Right cardiac atrium (tissue), 5 donors: ENCODE measurements around the gene CTNS. TPM values are rescaled to one million over a fixed set of nuclear protein-coding genes. Genes with fewer than 3 reads are reported as not detected.

Source experiments
- ATAC-seq, 2 donors: fragments of 200-7000 bp; cut with Tn5 transposase; one replicate each; pipeline versions ENCODE4 v1.8.0 to v1.9.1; 2020; ENCODE audit warnings: moderate library complexity in 2 of 2, mild to moderate bottlenecking in 1 of 2
- DNase-seq, 3 donors: peaks; one replicate each; pipeline ENCODE4 v3.0.0-alpha.2; 2020
- H3K27ac ChIP-seq: one replicate; pipeline ENCODE4 v1.5.1; 2013; ENCODE audit warnings: mild to moderate bottlenecking, low read length, control low read depth, moderate library complexity
- H3K27me3 ChIP-seq: one replicate; pipeline ENCODE4 v1.6.1; 2013; ENCODE audit not compliant: control insufficient read depth, insufficient read depth
- H3K4me1 ChIP-seq: one replicate; pipeline ENCODE4 v1.6.1; 2013; ENCODE audit warnings: low read length; ENCODE audit not compliant: control insufficient read depth, insufficient read depth
- H3K4me3 ChIP-seq: one replicate; pipeline ENCODE4 v1.5.1; 2013; ENCODE audit warnings: low read length, control low read depth
- H3K9me3 ChIP-seq: one replicate; pipeline ENCODE4 v1.6.1; 2013; ENCODE audit warnings: low read length; ENCODE audit not compliant: control insufficient read depth
- WGBS: extraction: QIAGEN DNeasy Blood & Tissue Kit; methylation state at CpG from one replicate; pipeline ENCODE4 v1.1.7; 2013; 5-methylcytosine and 5-hydroxymethylcytosine counted together
- intact Hi-C, 4 donors: fragments of 100-400 bp; cut with DNase I; formaldehyde crosslinking; loops; one replicate each; pipeline versions ENCODE4 v1.11.0 to v1.14.0; 2022 to 2023
- long read RNA-seq, 4 donors: library from polyadenylated mRNA; unstranded; transcript quantifications; one replicate each; pipeline ENCODE4 v2.0.0, GENCODE V29; 2020 to 2021
- polyA plus RNA-seq: library from polyadenylated mRNA; stranded (reverse); fragments of 200-250 nt; gene quantifications from one replicate; pipeline ENCODE4 v1.2.3, GENCODE V29; 2013
- total RNA-seq, 4 donors: library from RNA; stranded (reverse); fragmentation: NEBNext Ultra II Directional; extraction: Animal tissue kit (Norgen Biotek cat#: 25700); gene quantifications; one replicate each; pipeline ENCODE4 v1.2.1, GENCODE V29; 2021
- donor health status: healthy with polysubstance abuse.
- donor health status: DM: no; HTN: yes; CAD: no.
- donor health status: DM: no; HTN: no; CAD: no.
- donor health status: DM: no; HTN: yes; CAD: no; lungs with severe emphysema.
- donor health status: DM: yes; HTN: yes; CAD: no.

The CTNS gene
- total RNA-seq: 10 to 100 TPM in 1 of 4 donors, 1 to 10 TPM in 3; 7.7 to 10.5 (median 8.4) TPM
- 7.4 TPM for polyA plus RNA-seq
- long read RNA-seq, donor 1, partial matches to known transcripts: 5 of 16 reads
- long read RNA-seq, donor 1, other reads (novel, unspliced or antisense): 7 of 16 reads
- long read RNA-seq, donor 2, partial matches to known transcripts: 1 of 5 reads
- long read RNA-seq, donor 2, other reads (novel, unspliced or antisense): 3 of 5 reads
- long read RNA-seq, donor 3, transcript CTNS-201 (12 exons, 2,866 nt): major isoform, 14 of 37 reads
- long read RNA-seq, donor 3, partial matches to known transcripts: 4 of 37 reads
- long read RNA-seq, donor 3, other reads (novel, unspliced or antisense): 19 of 37 reads
- long read RNA-seq, donor 4, partial matches to known transcripts: 1 of 7 reads
- long read RNA-seq, donor 4, other reads (novel, unspliced or antisense): 5 of 7 reads

DNA sequence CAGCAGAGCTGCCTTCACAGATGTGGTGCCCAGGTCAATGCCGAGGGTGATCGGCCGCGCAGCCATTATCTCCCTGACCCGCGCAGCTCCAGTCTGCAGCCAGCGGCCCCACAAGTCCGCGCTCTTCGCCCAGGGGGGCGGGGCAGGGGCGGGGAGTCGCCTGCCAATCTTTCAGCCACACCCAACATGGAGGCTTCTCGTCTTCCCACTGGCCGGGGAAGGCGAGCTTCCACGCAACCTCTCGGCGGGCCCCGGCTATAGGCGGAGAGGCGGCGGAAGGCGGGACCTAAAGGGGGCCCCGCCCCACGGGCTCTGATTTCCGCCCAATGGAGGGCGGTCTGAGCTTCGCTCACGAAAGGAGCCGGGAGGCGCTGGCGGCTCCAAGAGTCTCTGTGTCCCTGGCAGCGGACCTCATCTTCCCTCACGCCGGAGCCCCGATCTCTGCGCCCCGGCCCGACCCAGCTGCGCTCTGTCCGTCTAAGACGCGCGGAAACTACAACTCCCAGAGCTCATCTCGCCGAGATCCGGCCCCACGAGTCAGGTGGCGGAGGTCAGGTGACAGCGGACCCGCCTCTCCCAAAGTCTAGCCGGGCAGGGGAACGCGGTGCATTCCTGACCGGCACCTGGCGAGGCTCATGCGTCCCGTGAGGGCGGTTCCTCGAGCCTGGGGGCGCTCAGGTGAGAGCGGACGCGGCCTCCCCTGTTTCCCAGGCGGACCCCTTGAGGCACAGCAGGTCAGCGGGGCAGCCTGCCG lies at the start of gene CTNS, which contains the start of gene SHPK:
Gene CTNS (plus strand): TSS at position 607 of the 754 bp plus-strand sequence. CDS start 3,447 bp downstream, outside the sequence.
Gene SHPK (minus strand): TSS at position 97 of the 754 bp plus-strand sequence. CDS start 31 bp downstream, at position 66.
- peaks cover 7% of the 10 kb centered on the region for H3K4me1 ChIP-seq
- under 1% methylated on average over 68 of the region's 68 CpGs for WGBS
- intact Hi-C loops: loop anchor here in 2 of 4 donors (10.0 kb wide), 1 partner anchor 102 kb away; no protein-coding TSS in a partner anchor

DNA sequence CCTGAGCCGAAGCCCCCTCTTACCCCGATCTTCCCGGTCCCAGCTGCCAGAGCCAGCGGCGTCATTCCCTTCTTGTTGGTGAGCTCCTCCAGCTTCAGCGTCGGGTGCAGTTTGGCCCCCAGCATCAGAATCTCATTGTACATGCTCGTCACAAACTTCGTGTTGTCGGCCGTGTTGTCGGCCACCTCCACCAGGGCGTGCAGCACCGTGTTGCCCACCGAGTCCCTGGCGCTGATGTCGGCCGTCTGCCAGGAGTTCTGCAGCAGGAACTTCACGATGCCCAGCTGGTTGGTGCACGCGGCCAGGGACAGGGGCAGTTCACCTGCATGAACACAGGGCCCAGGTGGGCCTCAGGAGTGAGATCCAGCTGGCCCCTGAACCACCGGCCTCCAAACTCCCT lies 46.8 kb upstream of the CTNS start:
- Histone ChIP-seq H3K4me1 (no peaks in the 10 kb centered on the region), H3K9me3 (no peaks in the 10 kb centered on the region), H3K4me3 (no peak overlapping the region), H3K27me3 (no peaks in the 10 kb centered on the region), H3K27ac (no peak overlapping the region)
- DNase-seq: peak in 1 of 3 donors; percentile 68
- ATAC-seq: no peak
- intact Hi-C loops: no loop called here
- WGBS: 96% methylated on average over 22 of the region's 22 CpGs

More for the DNA sequence above, at the start of gene CTNS, which contains the start of gene SHPK:
- peak; percentile 97 to 99 (median 99) for DNase-seq
- H3K4me3 ChIP-seq: peak within 1 kb of the TSS; percentile 79
- peak within 1 kb of the TSS; percentile 93 for H3K27ac ChIP-seq
- ATAC-seq: peak; percentile 97 to 99
- no peaks in the 10 kb centered on the region for H3K9me3 ChIP-seq
- H3K27me3 ChIP-seq: no peaks in the 10 kb centered on the region

DNA sequence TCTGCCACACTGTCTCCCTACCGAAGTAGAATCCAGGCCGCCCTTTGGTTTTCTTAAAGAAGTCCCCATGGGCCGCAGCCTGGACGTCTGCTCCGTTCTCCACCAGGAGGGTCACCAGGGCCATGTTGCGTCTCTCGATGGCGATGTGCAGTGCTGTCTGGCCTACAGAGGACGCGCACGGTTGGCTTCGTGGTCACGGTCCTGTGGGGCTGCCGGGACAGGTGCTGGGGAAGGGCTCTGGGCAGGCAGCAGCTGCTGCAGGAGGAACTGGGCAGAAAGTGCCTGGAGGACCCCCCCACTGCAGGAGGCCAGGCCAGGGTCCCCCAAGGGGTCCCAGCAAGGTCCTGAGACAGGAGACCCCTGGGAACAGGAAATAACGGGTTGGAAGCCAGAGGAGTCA lies 46.3 kb upstream of the CTNS start:
- Histone ChIP-seq H3K9me3 (no peaks in the 10 kb centered on the region), H3K27ac (no peak overlapping the region), H3K27me3 (no peaks in the 10 kb centered on the region), H3K4me3 (no peak overlapping the region), H3K4me1 (no peaks in the 10 kb centered on the region)
- ATAC-seq (no peak), DNase-seq (no peak)
- WGBS: 92% methylated on average over 15 of the region's 15 CpGs
- intact Hi-C loops: no loop called here

DNA sequence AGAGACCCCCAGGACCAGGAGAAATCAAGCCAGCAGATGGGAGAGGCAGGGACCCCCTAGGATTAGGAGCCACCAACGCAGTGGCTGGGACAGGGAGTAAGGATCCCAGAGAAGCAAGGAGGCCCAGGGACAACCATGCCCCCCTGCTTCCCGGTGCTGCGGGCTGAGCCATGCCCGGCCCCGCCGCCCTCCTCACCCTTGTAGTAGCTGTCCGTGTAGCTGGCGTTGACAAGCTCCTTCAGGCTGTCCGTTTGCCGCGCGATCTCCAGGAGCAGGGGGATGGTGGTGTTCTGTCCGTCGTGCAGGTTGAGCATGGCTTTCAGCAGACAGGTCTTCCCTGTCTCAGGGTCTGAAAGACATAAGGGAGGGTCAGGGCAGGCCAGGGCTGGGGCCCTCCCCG lies 45.8 kb upstream of the CTNS start:
- no peak for ATAC-seq
- H3K27me3 ChIP-seq: no peaks in the 10 kb centered on the region
- intact Hi-C loops: no loop called here

DNA sequence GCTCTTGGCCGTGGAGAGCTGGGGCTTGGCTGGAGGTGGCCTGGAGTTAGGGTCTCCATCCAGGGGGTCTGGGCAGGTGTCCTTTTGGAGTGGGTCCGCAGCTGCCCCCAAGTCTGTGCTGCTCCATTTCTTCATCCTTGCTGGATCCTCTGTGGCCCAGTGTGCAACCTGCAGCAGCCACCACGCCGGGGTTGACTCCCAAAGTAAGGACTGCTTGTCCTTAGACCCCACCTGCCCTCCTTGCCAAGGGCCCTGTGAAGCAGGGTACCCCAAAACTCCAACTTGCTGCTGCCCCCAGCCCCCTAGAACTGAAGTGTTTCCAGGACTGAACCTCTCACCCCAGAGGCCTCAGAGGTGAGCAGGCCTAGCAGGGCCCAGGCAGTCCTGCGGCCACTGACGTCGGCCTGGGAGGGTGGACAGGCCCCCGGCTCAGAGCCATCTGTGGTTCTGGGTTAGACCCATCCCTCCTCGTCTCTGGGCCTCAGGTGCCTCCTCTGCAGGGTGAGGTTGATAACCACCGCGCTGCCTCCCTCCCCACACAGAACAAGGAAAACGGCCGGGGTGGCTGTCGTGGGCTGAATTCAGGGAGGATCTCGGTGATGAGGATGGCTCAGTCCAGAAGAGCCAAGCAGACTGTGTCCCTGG lies 44.2 kb upstream of the CTNS start:
- WGBS: 96% methylated on average over 15 of the region's 15 CpGs
- Histone ChIP-seq H3K27ac (no peak overlapping the region), H3K4me1 (no peaks in the 10 kb centered on the region), H3K9me3 (no peaks in the 10 kb centered on the region), H3K4me3 (no peak overlapping the region), H3K27me3 (no peaks in the 10 kb centered on the region)
- no peak for ATAC-seq
- intact Hi-C loops: no loop called here
- no peak for DNase-seq

More for the DNA sequence above, 45.8 kb upstream of the CTNS start:
- Histone ChIP-seq H3K4me3 (no peak overlapping the region), H3K4me1 (no peaks in the 10 kb centered on the region), H3K27ac (no peak overlapping the region), H3K9me3 (no peaks in the 10 kb centered on the region)
- no peak for DNase-seq
- 70% methylated on average over 15 of the region's 15 CpGs for WGBS

DNA sequence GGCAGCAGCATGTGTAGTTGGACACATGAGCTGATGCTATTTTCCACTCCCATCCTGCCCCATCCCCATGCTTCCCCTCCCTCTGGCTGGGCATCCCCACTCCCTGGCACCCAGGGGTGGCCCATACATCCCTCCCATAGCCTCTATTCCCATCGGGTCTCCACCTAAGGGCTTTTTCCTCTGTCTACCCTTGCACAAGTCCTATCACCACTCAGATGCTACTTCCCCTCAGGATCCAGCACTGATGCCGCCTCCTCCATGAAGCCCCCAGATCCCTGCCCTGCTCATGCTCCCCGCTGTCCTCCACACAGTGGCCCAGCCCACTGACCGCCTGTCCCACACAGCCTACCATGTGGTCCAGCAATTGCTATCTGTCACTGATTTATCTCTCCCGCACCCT lies 43.2 kb upstream of the CTNS start:
- ATAC-seq (no peak), DNase-seq (no peak)
- 92% methylated on average over 5 of the region's 5 CpGs for WGBS
- Histone ChIP-seq H3K27ac (no peak overlapping the region), H3K4me3 (no peak overlapping the region), H3K4me1 (no peaks in the 10 kb centered on the region), H3K27me3 (no peaks in the 10 kb centered on the region), H3K9me3 (no peaks in the 10 kb centered on the region)
- intact Hi-C loops: no loop called here

DNA sequence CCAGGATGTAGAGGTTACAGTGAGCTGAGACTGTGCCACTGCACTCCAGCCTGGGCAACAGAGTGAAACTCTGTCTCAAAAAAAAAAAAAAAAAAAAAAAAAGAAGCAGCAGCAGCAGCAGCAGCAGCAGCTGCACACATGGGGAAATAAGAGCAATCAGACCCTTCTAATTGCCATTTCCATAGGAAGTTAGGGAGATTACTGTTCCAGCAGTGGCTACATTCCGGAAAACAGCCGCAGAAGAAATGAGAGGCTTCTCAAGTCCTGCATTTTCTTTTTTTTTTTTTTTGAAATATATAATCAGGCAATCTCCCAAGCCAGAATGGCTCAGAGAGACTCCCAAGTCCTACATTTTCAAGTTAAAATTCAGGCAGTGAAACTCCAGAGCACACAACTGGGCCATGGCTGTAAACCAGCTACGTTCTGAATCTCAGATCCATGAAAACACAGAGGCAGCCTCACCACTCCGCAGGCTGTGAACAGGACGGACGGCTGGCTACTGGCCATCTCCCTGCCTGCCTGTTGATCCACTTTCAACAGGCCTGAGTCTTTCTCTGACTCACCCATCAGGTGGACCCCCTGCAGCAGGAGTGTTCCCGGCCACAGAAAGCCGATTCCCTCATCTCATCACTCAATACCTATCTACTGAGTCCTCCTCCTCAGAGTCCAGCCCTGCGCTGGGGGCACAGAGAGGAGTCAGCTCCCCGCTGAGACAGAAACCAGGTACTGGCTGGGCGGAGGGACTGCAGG lies 42.3 kb upstream of the CTNS start:
- no peaks in the 10 kb centered on the region for H3K9me3 ChIP-seq
- ATAC-seq: peak; percentile 54 to 62
- 36% methylated on average over 11 of the region's 11 CpGs for WGBS
- no peak overlapping the region for H3K4me3 ChIP-seq
- intact Hi-C loops: no loop called here
- peak; percentile 49 to 80 (median 76) for DNase-seq
- H3K27ac ChIP-seq: no peak overlapping the region
- no peaks in the 10 kb centered on the region for H3K4me1 ChIP-seq
- no peaks in the 10 kb centered on the region for H3K27me3 ChIP-seq

DNA sequence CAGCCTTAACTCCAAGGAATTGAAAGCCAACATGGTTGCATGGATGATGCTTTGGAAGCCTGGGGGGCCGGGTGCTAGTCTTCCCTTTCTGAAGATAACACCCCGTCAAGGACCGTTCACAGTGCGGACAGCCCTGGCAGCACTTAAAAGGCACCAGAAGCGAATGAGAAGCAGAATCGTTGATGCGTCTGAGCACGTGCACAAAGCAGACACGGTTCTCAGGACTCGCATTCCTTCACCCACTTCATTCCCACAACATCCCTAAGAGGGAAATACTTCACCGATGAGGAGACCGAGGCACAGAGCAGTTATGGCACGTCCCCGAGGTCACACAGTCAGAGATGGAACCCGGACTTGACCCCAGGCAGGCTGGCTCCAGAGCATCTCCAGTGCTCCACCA lies 41.6 kb upstream of the CTNS start:
- no peak overlapping the region for H3K27ac ChIP-seq
- intact Hi-C loops: no loop called here

DNA sequence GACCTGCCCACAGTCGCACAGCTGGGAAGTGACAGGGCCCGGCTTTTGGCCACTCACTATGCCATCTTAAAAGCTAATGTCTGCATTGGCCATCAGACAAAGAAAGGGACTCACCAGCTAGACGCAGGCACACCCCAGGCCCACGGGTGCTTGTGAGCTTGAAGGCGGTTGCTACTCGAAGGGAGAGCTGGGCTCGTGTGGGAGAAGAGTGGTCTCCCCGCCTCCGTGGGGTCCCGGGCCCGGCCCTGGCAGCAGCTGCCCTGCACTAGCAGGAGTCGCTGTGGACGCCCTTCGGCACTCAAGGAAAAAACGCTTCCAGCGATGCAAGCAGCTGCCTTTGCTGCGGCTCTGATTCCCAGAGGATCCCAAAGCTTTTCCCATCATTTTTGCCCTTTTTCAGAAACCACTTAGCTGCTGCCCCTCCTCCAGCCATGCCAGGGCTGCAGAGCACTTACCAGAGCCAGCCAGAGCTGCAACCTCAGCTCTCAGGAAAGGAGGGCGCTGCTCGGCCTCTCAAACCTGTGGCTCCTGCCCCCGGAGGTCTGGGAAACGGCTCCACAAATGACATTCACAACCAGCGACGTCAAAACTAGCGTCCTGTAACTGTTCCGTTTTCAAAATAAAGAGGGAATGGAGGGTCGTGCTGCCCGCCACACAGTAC lies 39.6 kb upstream of the CTNS start:
- ATAC-seq (no peak), DNase-seq (no peak)
- intact Hi-C loops: no loop called here
- Histone ChIP-seq H3K27ac (no peak overlapping the region), H3K9me3 (no peaks in the 10 kb centered on the region), H3K27me3 (no peaks in the 10 kb centered on the region), H3K4me1 (no peaks in the 10 kb centered on the region), H3K4me3 (no peak overlapping the region)
- 91% methylated on average over 27 of the region's 27 CpGs for WGBS

More for the DNA sequence above, 41.6 kb upstream of the CTNS start:
- Histone ChIP-seq H3K4me1 (no peaks in the 10 kb centered on the region), H3K9me3 (no peaks in the 10 kb centered on the region), H3K4me3 (no peak overlapping the region), H3K27me3 (no peaks in the 10 kb centered on the region)
- DNase-seq (no peak), ATAC-seq (no peak)
- 70% methylated on average over 15 of the region's 15 CpGs for WGBS

DNA sequence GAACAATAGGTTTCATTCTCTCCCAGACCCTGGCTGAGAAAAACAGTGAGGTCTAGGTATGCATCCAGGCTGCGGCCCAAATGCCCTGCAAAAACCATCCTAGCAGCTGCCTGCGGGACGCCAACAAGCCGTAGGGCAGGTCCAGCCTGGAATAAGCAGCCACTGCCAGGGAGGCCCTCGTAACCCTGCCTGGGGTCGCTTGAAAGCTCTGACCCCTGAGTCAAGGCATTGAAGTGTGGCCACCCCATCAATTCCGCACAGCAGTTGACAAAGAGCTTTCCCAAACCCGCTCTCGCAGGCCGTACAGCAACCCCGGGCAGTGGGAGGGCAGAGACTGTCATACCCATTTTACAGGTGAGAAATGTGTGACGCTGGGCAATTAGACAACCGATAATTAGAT lies 38.5 kb upstream of the CTNS start:
- Histone ChIP-seq H3K4me1 (no peaks in the 10 kb centered on the region), H3K27ac (no peak overlapping the region), H3K4me3 (no peak overlapping the region), H3K27me3 (no peaks in the 10 kb centered on the region), H3K9me3 (no peaks in the 10 kb centered on the region)
- ATAC-seq (no peak), DNase-seq (no peak)
- intact Hi-C loops: no loop called here
- WGBS: 89% methylated on average over 13 of the region's 13 CpGs
